ENCODE data around the gene DGKQ. TPM values are rescaled to one million over a fixed set of nuclear protein-coding genes. Genes with fewer than 3 reads are reported as not detected.

Gene DGKQ
- total RNA-seq, 2 donors from 2014 or later, result 39.4 to 68.2 TPM

DNA sequence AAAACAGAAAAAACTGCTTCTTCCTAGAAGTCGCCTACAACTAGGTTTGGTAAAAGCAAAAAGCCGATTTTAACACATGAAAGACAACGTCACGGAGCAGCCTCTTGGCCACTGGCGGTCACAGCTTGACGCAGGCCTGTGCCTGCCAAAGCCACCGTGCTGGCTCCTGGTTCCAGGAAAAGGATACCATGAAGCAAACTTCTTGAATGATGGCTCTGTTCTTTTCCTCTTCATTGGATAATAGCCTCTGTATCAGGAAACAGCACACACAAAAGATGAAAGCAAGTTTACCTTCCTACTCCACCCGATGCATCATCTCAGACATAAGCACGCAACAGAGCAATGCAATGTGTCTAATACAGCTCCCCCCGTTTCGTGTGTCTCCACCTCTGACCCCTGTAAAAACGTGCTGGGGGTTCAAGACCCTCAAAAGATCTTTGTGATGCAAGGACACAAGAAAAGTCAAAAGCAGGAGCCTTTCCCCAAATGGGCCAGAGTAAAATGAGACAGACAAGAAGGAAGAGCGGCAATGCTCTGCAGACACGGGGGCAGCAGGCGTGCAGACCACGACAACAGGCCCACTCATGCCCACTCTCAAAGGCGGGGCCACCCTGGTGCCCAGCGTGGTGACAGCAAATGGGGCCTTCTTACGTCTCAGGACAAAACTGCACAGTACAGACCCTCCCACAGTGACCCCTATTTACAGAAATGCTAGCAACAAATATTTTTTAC is 60.7 kb downstream of the DGKQ start:
- no peak overlapping the region for H3K9ac ChIP-seq (ENCODE audit: low read depth in 2 of 2, low read length in 2 of 2)
- no peak overlapping the region for H3K4me3 ChIP-seq
- intact Hi-C loops (cut with DNase I), result no loop called here
- H3K9me3 ChIP-seq, result no peaks in the 10 kb centered on the region
- no peaks in the 10 kb centered on the region for H3K4me1 ChIP-seq
- H3K27ac ChIP-seq, result peak overlapping the region; percentile 64
- peaks cover 5% of the 10 kb centered on the region for H3K36me3 ChIP-seq
- DNase-seq, result peak; percentile 40
- H3K27me3 ChIP-seq, result no peaks in the 10 kb centered on the region
- TF ChIP-seq, protein P1, sequence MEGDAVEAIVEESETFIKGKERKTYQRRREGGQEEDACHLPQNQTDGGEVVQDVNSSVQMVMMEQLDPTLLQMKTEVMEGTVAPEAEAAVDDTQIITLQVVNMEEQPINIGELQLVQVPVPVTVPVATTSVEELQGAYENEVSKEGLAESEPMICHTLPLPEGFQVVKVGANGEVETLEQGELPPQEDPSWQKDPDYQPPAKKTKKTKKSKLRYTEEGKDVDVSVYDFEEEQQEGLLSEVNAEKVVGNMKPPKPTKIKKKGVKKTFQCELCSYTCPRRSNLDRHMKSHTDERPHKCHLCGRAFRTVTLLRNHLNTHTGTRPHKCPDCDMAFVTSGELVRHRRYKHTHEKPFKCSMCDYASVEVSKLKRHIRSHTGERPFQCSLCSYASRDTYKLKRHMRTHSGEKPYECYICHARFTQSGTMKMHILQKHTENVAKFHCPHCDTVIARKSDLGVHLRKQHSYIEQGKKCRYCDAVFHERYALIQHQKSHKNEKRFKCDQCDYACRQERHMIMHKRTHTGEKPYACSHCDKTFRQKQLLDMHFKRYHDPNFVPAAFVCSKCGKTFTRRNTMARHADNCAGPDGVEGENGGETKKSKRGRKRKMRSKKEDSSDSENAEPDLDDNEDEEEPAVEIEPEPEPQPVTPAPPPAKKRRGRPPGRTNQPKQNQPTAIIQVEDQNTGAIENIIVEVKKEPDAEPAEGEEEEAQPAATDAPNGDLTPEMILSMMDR (IDR thresholded peaks at IDR 0.05), result no peak

DNA sequence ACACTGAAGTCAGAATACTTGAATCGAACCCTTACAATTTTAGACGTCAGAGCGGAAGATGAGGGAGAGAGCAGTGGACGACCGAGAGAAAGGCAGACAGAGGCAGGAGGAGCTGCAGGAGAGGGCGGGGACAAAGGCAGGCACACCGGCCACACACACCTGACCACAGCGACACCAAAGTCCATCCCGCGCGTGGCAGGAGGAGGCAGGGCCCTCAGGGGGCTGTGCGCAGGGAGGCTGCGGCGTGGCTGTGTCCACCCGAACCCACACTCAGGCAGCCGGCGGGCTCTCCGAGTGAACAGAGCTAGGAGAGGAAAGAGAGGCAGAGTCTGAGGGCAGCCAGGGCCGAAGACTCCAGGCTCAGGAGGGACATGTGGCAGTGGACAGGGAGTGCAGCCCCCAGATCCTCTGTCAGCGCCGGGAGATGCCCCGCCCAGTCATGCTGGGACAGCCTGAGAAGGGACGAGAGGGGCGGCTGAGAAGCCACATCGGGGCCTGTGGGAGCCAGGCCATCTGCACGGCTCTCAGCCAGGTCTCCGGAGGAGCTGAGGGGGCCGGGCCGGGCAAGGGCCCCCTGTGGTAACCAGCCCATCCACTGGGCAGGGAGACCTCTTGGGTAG is 61.4 kb downstream of the DGKQ start:
- no peaks in the 10 kb centered on the region for H3K9me3 ChIP-seq
- H3K4me1 ChIP-seq, result no peaks in the 10 kb centered on the region
- TF ChIP-seq, protein P1 (IDR thresholded peaks at IDR 0.05), result no peak
- peak overlapping the region in 1 of 2 donors; percentile 20 for H3K9ac ChIP-seq (ENCODE audit: low read depth in 2 of 2, low read length in 2 of 2)
- DNase-seq, result no peak
- H3K27me3 ChIP-seq, result no peaks in the 10 kb centered on the region
- intact Hi-C loops (cut with DNase I), result no loop called here
- peaks cover 5% of the 10 kb centered on the region for H3K36me3 ChIP-seq
- no peak overlapping the region for H3K4me3 ChIP-seq
- H3K27ac ChIP-seq, result peak overlapping the region; percentile 64

DNA sequence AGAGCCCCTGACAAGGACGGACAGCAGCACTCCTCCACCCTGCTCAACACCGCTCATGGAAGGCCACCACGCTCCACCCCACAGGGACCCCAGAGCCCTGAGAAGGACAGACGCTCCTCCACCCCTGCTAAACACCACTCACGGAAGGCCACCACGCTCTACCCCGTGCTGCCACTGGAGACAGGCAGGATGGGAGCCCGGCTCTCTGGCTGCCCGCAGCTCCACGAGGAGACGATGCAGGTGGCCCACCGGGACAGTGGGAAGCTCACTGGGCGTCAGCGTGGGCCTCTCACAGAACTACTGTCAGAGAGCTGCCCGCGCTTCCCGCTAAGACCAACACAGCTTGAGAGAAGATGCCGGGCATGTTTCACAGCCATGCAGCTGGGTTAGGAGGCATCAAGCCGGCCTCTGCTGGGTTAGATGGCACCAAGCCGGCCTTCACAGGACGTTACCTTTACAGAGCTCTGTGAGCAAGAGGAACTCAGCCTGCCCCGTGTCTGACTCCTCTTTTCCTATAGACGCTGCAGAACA is 62.1 kb downstream of the DGKQ start:
- intact Hi-C loops (cut with DNase I), result no loop called here
- TF ChIP-seq, protein P1 (IDR thresholded peaks at IDR 0.05), result no peak
- Histone ChIP-seq H3K27ac (no peak overlapping the region), H3K9ac (ENCODE audit: low read depth in 2 of 2, low read length in 2 of 2) (no peak overlapping the region), H3K4me3 (no peak overlapping the region), H3K27me3 (no peaks in the 10 kb centered on the region), H3K9me3 (no peaks in the 10 kb centered on the region), H3K4me1 (no peaks in the 10 kb centered on the region), H3K36me3 (peaks cover 5% of the 10 kb centered on the region)
- no peak for DNase-seq

DNA sequence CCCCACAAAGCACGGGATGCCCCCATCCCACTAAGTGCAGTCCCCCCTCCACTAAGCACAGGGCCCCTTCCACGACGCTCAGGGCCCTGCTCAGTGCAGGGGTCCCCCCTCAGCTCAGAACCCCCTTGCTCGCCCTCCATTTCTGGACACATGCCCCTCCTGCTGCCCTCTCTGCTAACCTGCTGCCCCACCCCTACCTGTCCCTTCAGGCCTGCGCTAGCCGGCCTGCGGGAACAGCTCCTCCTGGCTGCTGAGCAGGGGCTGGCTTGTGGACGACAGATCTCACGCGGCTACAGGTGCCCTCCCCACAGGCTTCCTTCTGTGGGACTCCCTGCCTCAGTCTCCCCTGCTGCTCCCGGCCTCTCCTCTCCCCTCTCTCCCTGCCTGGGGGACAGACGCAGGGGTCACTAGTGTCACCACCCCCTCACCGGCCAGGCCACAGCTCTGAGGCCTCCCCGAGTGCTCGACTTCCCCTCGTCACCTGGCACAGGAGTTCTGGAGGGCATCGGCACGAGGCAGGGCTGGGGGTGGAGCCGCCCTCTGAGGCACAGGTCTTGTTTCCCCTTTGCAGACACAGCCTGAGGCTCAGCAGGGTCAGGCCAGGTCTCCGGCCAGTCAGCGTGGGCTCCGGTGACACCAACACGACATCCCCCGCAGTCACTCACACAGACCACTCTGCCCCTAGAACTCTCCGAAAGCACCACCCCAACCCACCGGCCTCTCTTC is 62.8 kb downstream of the DGKQ start:
- intact Hi-C loops (cut with DNase I), result no loop called here
- no peak overlapping the region for H3K9ac ChIP-seq (ENCODE audit: low read depth in 2 of 2, low read length in 2 of 2)
- TF ChIP-seq, protein P1 (IDR thresholded peaks at IDR 0.05), result no peak
- no peak overlapping the region for H3K4me3 ChIP-seq
- H3K9me3 ChIP-seq, result no peaks in the 10 kb centered on the region
- DNase-seq, result no peak
- peaks cover 5% of the 10 kb centered on the region for H3K36me3 ChIP-seq
- H3K27ac ChIP-seq, result no peak overlapping the region
- no peaks in the 10 kb centered on the region for H3K27me3 ChIP-seq
- H3K4me1 ChIP-seq, result no peaks in the 10 kb centered on the region

DNA sequence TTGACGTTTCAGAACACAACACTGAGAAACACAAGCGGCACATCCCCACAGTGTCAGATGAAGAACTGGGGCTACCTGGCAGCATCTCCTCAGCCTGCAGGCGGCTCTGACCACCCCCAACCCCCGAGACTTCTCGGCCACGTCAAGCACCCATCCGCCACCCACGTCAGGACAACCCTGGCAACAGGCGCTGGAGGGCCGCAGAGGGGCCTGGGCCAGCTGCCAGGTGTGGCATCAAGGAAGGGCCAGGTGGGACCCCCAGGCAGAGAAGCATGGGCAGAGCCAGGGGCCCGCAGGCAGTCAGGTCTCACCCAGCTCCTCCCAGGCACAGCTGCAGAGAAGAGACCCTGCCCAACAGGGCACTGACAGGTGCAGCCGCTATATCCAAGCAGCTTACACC is 63.5 kb downstream of the DGKQ start:
- no peak for DNase-seq
- Histone ChIP-seq H3K9me3 (no peaks in the 10 kb centered on the region), H3K27ac (no peak overlapping the region), H3K4me1 (no peaks in the 10 kb centered on the region), H3K4me3 (no peak overlapping the region), H3K27me3 (no peaks in the 10 kb centered on the region), H3K9ac (ENCODE audit: low read depth in 2 of 2, low read length in 2 of 2) (no peak overlapping the region), H3K36me3 (peaks cover 5% of the 10 kb centered on the region)
- TF ChIP-seq, protein P1 (IDR thresholded peaks at IDR 0.05), result no peak
- intact Hi-C loops (cut with DNase I), result no loop called here

Measured in colonic mucosa (tissue), 4 donors.